ENCODE results near the gene BCAR3.

DNA sequence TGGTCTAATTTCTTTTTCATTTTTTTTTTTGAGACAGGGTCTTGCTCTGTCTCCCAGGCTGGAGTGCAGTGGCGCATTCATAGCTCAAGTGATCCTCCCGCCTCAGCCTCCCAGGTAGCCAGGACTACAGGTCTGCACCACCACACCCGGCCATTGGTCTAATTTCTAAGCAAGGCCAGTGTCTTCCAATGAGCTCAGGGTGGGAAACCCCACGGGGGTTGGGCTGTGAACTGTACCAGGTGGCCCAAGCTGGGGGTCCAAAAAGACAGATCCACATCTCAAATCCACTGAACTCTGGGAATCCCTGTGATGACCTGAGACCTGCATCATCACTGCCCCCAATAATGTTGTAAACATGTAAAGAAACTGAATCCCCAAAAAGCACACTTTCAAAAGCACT lies 79.5 kb downstream of the BCAR3 start:
- TF ChIP-seq, protein P1, sequence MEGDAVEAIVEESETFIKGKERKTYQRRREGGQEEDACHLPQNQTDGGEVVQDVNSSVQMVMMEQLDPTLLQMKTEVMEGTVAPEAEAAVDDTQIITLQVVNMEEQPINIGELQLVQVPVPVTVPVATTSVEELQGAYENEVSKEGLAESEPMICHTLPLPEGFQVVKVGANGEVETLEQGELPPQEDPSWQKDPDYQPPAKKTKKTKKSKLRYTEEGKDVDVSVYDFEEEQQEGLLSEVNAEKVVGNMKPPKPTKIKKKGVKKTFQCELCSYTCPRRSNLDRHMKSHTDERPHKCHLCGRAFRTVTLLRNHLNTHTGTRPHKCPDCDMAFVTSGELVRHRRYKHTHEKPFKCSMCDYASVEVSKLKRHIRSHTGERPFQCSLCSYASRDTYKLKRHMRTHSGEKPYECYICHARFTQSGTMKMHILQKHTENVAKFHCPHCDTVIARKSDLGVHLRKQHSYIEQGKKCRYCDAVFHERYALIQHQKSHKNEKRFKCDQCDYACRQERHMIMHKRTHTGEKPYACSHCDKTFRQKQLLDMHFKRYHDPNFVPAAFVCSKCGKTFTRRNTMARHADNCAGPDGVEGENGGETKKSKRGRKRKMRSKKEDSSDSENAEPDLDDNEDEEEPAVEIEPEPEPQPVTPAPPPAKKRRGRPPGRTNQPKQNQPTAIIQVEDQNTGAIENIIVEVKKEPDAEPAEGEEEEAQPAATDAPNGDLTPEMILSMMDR (IDR thresholded peaks at IDR 0.05; ENCODE audit: insufficient read depth, low read length, poor library complexity, severe bottlenecking): no peak
- no peak for TF ChIP-seq EZH2phosphoT487 (conservative IDR thresholded peaks at IDR 0.05; ENCODE audit: low read length)

All from SU-DHL-6 (cell line).